Fibroblast of skin of back (primary cell): ENCODE results near the gene STARD5.
A peak's percentile ranks its signal among the peaks of the same experiment; 100 is the strongest.

Experiments
- DNase-seq: peaks from one replicate; pipeline ENCODE4 v3.0.0-alpha.2; 2013

The STARD5 gene

GRCh38 chr15:81273855-81274254, 50.1 kb downstream of the STARD5 start:
- no peak for DNase-seq

GRCh38 chr15:81273200-81273599, 50.7 kb downstream of the STARD5 start:
- DNase-seq: no peak

GRCh38 chr15:81271761-81272644, 51.9 kb downstream of the STARD5 start:
- DNase-seq: no peak

- peak; percentile 81 for DNase-seq
Measured at GRCh38 chr15:81270781-81271491, 53.0 kb downstream of the STARD5 start.

GRCh38 chr15:81270188-81270587, 53.8 kb downstream of the STARD5 start:
- DNase-seq: no peak

- DNase-seq: no peak
Measured at GRCh38 chr15:81268881-81269601, 54.9 kb downstream of the STARD5 start.

- no peak for DNase-seq
Measured at GRCh38 chr15:81268340-81268739, 55.6 kb downstream of the STARD5 start.

- DNase-seq: peak; percentile 75
Measured at GRCh38 chr15:81265944-81266775, 57.8 kb downstream of the STARD5 start.

GRCh38 chr15:81265256-81265943, 58.5 kb downstream of the STARD5 start:
- DNase-seq: no peak

GRCh38 chr15:81264072-81264857, 59.7 kb downstream of the STARD5 start:
- no peak for DNase-seq

- no peak for DNase-seq
Measured at GRCh38 chr15:81263477-81263876, 60.5 kb downstream of the STARD5 start.

GRCh38 chr15:81261172-81261811, 62.6 kb downstream of the STARD5 start:
- DNase-seq: no peak

GRCh38 chr15:81259760-81260298, 64.1 kb downstream of the STARD5 start:
- no peak for DNase-seq
